ENCODE measurements around the gene BCL7A. TPM values are rescaled to one million over a fixed set of nuclear protein-coding genes. Genes with fewer than 3 reads are reported as not detected.

BCL7A gene
- 4.0 and 4.1 TPM in 2 replicates for total RNA-seq

DNA sequence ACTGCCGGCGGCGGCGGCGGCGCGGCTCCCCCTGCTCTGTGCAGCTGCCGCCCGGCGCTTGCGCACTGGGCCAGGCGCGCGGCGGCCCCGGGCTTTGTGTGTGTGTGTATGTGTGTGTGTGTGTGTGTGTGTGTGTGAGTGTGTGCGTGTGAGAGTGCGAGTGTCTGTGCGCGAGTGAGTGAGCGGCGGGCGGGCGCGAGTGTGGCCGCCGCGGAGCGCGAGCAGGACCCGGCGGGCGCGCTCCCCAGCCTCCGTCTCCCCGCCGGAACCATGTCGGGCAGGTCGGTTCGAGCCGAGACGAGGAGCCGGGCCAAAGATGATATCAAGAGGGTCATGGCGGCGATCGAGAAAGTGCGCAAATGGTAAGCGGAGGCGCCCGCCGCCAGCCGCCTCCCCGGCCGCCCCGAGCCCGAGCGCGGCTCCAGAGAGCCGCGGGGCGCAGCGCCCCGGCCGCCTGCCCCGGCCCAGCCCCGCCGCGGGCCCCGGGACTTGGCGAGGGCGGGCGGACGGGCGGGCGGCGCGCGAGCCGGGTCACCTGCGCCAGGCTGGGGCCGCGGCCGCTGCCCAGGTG, at the start of gene BCL7A:
Gene BCL7A, plus strand, starts transcription at position 63 of the 571 bp plus-strand sequence. Its CDS starts 208 bp downstream, at position 271.

GRCh38 chr12:122078141-122079032, 56.7 kb downstream of the BCL7A start, which contains the start of gene MLXIP:
Gene MLXIP, plus strand, starts transcription at chr12:122078756. Its CDS starts 98 bp downstream, at chr12:122078854.

Other genes starting within 250 kb of the BCL7A start
- 18.6 and 19.3 TPM in 2 replicates for gene RHOF, start 228.2 kb upstream of the BCL7A start, total RNA-seq
- 5.4 and 5.9 TPM in 2 replicates for gene SETD1B, start 217.9 kb upstream of the BCL7A start, total RNA-seq
- gene HPD, start 163.0 kb upstream of the BCL7A start, total RNA-seq, result 3.2 and 3.9 TPM in 2 replicates
- gene PSMD9, start 133.1 kb upstream of the BCL7A start, total RNA-seq, result 41.8 and 54.0 TPM in 2 replicates
- gene CFAP251, start 103.3 kb upstream of the BCL7A start, total RNA-seq, result 4.2 and 4.8 TPM in 2 replicates
- 10.5 and 11.8 TPM in 2 replicates for gene MLXIP, start 56.9 kb downstream of the BCL7A start, total RNA-seq
- gene IL31, start 152.3 kb downstream of the BCL7A start, total RNA-seq, result not detected in 2 replicates
- gene LRRC43, start 161.2 kb downstream of the BCL7A start, total RNA-seq, result 1.0 and 3.4 TPM in 2 replicates
- 0.26 and 0.54 TPM in 2 replicates for gene B3GNT4, start 181.8 kb downstream of the BCL7A start, total RNA-seq
- 54.7 and 57.6 TPM in 2 replicates for gene DIABLO, start 204.2 kb downstream of the BCL7A start, total RNA-seq
- 23.0 and 25.1 TPM in 2 replicates for gene VPS33A, start 244.6 kb downstream of the BCL7A start, total RNA-seq